HG02870 (cell line): ENCODE results near the gene ANO8.
"Not testable (repeated sequence)": the region's sequence is repeated elsewhere in the genome, so short reads cannot be mapped to it uniquely, and the experiment has no call there.

Experiments
- ATAC-seq: cut with Tn5 transposase; IDR thresholded peaks from one replicate; pipeline ENCODE4 v1.9.1; 2021; ENCODE audit warnings: mild to moderate bottlenecking, moderate library complexity; ENCODE audit not compliant: unreplicated experiment

The ANO8 gene

GRCh38 chr19:17312189-17313113, 22.2 kb downstream of the ANO8 start:
- no peak for ATAC-seq

DNA sequence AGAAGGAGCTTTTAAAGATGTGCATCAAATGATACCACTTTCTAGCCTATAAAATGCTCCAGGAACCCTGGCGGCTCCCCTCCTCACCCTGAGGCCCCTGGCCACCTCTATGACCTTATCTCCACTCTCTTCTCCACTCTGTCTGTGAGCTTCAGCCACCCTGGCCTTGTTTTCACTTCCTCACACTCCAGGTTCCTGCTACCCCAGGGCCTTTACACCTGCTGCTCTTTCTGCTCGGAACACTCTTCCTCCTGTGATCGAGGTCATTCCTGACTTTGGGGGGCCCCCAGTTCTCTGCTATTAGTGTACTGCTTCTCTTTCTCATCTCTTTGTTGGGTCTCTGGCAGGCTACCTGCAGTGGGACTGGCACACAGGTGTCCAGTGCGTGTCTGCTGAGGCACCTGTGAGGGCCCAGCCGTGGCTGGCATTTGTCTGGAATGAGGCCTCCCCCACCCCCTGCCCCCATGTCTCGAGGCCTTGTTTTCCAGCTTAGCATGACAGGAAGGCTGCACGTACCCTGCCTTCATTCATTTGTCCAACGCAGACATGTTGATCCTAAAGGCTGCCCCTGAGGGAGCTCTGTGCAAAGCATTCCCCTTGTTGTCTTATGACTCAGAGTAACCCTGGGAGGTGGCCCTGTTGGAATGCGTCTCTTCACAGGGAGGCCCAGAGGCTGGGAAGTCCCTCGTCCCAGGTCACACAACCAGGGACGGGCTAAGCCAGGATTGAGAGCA, 23.0 kb downstream of the ANO8 start:
- no peak for ATAC-seq

- no peak for ATAC-seq
Observed at GRCh38 chr19:17309965-17310461, 24.6 kb downstream of the ANO8 start.

DNA sequence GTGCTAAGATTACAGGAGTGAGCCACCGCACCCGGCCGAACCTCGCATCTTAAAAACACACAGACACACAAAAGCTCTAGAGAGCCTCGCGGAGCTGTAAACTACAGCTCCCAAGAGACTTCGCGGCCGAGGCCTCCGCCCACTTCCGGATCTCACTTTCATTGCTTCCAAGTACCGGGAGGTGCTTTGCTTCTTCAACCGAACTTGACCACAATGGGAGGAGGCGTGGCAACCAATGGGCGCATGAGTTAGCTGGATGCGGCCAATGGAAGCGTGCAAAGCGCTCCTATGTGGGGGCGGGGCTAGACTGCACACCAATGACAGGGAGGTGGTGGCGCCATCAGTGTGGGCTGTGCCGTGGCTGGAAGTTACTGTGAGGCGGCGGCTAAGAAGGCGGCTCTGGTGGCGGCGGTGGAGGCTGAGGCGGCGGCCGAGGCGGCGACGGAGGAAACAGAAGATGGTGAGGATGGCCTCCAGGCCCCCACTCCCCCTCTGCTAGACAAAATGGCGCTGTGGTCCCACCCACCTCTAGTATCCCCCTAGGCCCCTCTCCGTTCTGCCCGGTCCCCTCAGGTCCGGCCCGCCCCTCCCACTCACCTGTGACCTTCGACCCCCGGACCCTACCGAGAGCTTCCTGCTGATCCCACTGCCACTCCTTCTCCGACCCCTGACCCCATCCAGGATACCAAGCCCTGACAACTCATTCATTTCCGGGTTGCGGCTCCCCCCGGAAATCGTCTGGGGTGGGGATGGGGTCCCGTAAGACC, 25.3 kb downstream of the ANO8 start, which contains the start of gene DDA1:
Gene DDA1, plus strand, starts transcription at position 366 of the 767 bp plus-strand sequence. Its CDS starts 92 bp downstream, at position 458.
- peak; percentile 59 for ATAC-seq

GRCh38 chr19:17307876-17308377, 26.7 kb downstream of the ANO8 start:
- ATAC-seq = no peak

GRCh38 chr19:17306285-17306714, 28.4 kb downstream of the ANO8 start:
- ATAC-seq = no peak

DNA sequence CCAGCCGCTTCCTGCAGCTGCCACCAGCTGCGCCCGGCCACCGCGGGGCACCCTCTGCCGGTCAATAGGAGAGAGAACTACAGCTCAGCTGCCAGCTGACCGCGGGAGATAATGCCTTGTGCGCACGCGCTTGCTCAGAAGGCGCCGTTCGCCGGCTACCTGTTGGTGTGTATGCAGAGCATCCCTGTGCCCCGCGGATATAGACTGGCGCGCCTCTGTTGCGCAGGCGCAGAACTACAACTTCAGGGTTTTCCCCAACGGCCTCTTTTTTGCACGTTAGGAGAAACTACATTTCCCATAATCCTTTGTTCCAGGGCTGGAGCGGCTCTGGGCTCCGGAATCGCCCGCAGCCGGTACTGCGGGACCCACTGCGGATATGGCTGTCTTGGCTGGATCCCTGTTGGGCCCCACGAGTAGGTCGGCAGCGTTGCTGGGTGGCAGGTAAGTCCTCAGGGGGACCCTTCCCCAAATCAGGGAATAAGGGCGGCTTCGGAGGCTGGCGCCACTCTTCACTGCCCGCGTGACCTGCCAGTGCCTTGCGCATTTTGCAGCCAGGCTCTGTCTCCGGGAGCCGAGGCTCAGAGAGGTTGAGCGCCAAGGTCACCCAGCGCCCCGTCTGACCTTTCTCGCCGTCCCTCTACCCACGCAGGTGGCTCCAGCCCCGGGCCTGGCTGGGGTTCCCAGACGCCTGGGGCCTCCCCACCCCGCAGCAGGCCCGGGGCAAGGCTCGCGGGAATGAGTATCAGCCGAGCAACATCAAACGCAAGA, 29.0 kb downstream of the ANO8 start, which contains the start of gene MRPL34:
Gene MRPL34, plus strand, starts transcription at position 356 of the 768 bp plus-strand sequence. Its CDS starts 21 bp downstream, at position 377.
- ATAC-seq = peak; percentile 51

DNA sequence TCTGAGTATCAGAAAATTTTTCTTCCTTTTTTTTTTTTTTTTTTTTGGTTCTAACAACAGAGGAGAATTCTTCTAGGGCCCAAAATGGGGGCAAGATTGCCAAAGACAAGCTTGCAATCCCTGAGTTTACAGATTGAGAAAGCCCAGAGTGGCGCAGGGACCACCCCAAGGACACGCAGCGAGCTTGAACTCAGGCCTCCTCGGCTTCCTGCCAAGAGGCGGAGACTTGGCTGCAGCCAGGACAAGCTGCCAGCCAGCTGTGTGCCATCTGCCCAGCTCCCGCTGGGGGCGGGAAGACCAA, 29.5 kb downstream of the ANO8 start:
- no peak for ATAC-seq

DNA sequence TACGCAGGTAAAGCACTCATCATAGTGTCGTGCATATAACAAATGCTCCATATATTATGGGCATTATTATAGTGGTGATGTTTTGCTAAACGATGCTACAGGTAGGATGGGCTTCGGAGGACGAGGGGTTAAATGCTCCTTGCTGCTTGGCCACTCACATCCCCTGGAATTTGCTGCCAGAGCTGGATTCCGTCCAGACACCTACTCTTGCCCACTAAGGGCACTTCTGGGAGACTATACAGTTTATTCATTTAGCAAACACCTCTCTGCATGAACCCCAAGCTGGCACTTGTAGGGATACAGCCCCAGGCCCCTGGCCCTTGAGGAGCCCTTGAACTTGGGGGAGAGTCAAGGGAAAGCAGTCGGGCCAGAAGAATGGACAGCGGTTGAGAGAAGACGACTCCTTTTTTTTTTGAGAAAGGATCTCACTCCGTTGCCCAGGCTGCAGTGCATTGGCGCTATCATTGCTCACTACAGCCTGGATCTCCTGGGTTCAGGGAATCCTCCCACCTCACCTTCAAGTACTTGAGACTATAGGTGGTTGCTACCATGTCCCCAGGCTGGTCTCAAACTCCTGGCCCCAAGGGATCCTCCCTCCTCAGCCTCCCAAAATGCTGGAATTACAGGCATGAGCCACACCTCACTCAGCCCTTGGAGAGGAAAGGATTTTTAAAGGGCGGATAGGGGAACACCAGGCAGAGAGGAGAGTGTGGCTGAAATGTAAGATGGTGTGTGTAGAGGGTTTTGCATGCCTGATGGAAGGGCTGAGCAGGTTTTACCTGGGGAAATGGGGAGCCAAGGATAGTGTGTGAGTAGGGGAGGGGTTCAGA, 30.1 kb downstream of the ANO8 start:
- no peak for ATAC-seq

DNA sequence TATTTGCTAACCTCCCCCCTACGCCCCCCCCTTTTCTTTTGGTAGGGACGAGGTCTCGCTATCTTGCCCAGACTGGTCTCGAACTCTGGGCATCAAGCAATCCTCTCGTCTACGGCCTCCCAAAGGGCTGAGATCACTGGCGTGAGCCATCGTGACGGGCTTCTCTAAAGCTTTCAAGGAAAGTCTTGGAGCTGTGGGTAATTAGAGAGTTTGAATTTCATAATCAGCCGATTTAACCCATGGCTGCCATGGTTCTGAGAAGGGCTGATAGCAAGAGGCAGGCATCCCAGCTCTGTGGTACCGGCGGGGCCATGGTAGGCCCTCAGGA, 30.8 kb downstream of the ANO8 start:
- no peak for ATAC-seq

GRCh38 chr19:17303167-17303939, 31.3 kb downstream of the ANO8 start, which contains the start of gene ABHD8:
Gene ABHD8 (minus strand): TSS chr19:17303425. CDS start chr19:17301616, 1,809 bp downstream.
- peak; percentile 62 for ATAC-seq

DNA sequence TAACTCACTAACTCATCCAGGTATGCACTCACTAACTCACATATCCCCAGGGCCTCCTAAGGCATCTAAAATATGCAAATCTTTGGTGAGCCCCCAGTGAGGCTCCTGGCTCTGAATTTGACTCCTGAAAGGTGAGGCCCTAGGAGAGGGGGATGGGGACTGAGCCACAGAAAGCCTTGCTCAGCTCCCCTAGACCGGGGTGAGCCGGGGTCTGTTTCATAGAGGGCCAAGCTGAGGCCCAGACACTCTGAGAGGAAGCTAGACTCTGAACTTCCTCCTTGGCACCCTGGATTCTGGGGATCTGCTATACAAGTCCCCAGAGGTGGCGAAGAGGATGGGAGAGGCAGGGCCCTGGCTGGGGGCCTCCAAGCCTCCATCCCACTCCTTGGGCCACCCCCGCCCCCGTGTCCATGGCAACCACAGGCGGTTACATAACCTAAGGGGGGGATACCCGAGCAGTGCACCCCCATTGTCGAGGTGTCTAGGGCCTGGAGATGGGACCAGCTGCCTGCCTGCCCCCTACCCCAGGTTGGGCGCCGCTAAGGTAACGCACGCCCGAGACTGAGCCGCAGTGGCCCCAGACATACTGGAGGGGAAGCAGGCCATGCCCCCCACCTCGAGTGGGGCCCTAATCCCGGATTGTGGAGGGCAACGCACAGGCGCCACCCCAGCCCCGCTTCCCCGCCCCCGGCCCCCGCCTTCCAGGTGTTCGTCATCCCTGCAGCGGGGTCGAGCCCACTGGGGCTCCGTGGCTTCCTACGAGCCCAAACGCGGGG, 32.1 kb downstream of the ANO8 start:
- no peak for ATAC-seq

- no peak for ATAC-seq
Observed at GRCh38 chr19:17300992-17301619, 33.5 kb downstream of the ANO8 start.

DNA sequence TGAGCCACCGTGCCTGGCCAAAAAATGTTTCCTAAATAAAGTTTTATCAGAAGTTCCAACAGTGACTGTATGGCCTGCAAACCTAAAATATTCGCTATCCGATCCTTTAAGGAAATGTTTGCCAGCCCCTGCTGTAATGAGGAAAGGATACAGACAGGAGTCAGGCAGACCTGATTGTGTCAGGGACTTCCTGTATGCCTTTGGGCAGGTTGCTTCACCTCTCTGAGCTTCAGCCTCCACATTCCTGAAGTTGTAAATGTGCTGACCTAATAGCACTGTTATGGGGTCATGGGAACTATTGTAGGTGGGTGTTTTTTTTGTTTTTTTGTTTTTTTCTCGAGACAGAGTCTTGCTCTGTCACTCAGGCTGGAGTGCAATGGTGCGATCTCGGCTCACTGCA, 37.7 kb downstream of the ANO8 start:
- ATAC-seq = no peak

- ATAC-seq = no peak
Observed at GRCh38 chr19:17296273-17296672, 38.4 kb downstream of the ANO8 start.

DNA sequence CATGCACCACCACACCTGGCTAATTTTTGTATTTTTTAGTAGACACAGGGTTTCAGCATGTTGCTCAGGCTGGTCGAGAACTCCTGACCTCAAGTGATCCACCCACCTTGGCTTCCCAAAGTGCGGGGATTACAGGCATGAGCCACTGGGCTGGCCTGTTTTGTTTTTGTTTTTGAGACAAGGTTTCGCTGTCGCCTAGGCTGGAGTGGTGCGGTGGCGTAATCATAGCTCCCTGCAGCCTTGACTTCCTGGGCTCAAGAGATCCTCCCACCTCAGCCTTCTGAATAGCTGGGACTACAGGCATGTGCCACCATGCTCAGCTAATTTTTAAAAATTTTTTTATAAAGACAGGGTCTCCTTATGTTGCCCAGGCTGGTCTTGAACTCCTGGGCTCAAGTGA, 39.1 kb downstream of the ANO8 start:
- ATAC-seq = not testable (repeated sequence)
